ENCODE results near the gene COX7B.
"Not testable (repeated sequence)": the region's sequence is repeated elsewhere in the genome, so short reads cannot be mapped to it uniquely, and the experiment has no call there.

Gene COX7B, protein sequence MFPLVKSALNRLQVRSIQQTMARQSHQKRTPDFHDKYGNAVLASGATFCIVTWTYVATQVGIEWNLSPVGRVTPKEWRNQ

DNA sequence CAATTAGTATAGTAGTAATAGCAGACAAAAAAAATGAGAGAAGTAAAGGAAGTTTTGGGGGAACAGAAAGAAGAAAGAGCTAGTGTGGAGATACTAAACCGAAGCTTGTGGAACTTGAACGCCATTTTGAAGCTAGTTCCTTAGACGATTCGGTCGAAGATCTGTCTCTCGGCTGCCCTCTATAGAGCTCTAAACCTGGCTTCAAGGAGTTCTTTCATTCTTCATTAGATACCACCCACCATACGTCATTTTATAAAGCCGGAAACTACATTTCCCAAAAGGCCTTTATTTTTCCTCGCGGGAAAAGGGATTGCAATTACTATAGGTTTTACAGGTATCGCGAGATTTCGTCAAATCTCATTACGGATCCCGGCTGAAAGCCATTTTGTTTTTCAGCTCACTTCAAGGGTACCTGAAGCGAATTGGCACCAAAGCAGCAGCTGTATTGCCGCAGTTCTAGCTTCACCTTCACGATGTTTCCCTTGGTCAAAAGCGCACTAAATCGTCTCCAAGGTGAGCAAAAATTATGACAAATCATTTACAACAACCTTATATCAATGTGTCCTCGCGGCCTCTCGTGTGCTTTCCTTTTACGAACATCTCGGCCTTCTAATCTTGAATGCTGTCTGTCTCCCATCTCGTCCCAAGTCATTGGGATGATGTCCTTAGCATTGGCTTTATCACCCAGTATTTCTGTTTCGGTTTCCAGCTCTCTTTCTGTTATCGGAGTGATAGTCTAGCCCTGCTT, at the start of gene COX7B:
COX7B (plus strand) TSS at position 388 of the 748 bp plus-strand sequence; CDS start at position 474, 86 bp downstream.
- peak; percentile 96 for DNase-seq (ENCODE audit: low read depth)

DNA sequence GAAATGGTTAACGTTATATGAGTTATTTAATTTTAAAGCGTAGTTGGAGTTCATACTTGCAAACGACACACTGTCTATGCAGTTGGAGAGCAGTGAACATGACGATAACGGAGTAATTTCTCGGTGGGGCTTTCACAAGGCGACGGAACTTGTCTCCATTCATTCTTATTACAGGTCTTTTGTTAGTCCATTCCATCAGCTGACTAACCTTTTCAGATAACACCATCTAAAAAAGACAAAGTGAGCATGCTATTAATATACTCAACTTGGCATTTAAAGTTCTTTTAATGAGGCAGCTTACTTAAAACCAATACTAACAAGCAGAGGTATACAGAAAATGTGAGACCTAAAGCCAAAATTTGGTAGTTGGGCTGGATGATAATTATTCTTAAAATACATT, 23.9 kb upstream of the COX7B start:
- no peak for DNase-seq (ENCODE audit: low read depth)

DNA sequence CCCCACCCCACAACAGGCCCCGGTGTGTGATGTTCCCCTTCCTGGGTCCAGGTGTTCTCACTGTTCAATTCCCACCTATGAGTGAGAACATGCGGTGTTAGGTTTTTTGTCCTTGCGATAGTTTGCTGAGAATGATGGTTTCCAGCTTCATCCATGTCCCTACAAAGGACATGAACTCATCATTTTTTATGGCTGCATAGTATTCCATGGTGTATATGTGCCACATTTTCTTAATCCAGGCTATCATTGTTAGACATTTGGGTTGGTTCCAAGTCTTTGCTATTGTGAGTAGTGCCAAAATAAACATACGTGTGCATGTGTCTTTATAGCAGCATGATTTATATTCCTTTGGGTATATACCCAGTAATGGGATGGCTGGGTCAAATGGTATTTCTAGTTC, 17.9 kb upstream of the COX7B start:
- DNase-seq (ENCODE audit: low read depth), result not testable (repeated sequence)

DNA sequence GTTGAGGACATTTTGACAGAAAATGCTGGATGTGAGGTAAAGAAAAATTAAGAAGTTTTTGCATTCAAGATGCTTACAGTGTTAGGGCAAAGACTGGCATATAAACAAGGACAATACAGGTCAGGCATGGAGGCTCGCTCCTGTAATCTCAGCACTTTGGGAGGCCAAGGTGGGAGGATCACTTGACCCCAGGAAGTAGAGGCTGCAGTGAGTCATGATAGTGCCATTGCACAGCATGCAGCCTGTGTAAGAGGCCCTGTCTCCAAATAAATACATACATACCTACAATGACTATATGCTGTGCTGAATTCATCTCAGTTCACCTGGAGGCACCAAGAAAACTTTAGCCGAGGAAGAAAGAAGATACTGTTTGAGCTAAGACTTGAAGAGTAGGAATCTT, 6.4 kb upstream of the COX7B start:
- no peak for DNase-seq (ENCODE audit: low read depth)

DNA sequence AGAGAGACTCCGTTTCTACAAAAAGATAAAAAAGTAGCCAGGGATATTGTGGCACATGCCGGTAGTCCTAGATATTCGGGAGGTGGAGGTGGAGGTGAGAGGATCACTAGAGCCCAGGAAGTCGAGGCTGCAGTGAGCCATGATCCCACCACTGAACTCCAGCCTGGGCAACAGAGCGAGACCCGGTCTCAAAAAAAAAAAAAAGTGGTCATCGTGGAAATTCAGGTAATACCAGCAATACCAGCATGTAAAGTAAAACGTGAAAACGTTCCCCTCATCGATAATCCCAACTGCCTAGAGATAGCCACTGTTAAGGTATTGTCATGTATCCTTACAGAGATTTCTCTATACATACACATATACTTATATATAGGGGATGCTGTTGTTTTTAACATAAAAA, 5.6 kb upstream of the COX7B start:
- no peak for DNase-seq (ENCODE audit: low read depth)

DNA sequence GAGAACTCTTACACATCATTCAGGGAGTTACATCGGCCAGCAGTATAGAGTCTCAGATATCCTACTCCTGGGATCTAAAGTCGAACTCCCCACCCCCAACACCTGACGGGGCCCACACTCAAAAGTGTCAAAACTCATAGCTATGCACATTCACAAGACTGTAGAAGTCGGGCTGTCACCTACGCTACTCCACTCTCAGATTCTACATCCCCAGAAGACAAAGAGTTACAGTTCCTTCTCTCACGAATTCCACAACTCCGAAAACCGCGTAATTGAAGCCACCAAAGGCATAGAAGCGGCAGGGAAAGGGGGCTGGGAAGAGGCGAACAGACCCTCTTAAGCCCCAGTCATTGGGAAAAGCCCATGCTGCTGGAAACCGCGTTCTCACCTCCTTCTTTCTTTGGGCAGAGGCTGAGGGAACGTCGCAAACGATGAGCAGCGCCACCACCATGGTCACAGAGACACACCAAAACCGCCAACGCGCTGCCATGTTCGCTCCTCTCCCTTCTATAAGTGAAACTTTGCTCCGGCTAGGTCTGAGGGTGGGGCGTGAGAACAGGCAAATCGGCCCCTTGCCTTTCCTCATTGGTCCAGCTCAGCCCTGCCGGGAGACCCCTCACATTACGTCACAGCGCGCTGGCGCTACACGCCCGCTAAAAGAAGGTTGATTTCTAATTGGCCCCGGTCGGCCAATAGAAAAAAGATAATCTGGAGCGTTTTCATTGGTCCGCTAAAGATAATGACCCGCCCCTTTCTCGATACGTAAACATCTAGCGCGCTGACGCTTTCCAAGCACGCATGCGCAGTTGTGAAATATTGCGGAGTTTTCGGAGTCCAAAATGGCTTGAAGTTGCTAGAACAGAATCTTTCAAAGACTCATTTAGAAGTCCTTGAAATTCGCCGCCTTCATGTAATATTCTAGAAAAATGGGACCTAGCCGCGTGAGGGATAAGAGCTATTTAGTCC, 4.1 kb upstream of the COX7B start, which contains the start of gene MAGT1:
MAGT1 (minus strand) TSS at position 515 of the 966 bp plus-strand sequence; CDS start at position 490, 25 bp downstream.
- DNase-seq (ENCODE audit: low read depth), result peak; percentile 97

DNA sequence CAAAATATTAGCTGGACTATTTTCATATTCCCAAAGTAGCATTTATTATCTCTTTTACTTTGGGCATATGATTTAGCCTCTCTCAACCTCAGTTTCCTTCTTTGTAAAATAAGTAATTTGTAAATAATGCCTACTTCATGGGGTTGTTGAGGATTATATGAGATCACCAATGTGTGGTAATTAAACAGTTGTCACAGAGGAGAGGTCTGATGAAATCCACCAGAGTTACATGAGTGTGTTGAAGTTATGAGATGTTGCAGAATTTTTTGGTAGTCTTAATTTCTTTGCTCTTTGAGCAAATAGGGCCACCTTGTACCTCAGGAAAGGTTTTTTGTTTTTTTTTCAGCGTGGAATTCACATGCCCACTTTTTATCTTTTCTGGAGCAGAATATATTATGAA, 1.4 kb downstream of the COX7B start:
- peak; percentile 6 for DNase-seq (ENCODE audit: low read depth)

DNA sequence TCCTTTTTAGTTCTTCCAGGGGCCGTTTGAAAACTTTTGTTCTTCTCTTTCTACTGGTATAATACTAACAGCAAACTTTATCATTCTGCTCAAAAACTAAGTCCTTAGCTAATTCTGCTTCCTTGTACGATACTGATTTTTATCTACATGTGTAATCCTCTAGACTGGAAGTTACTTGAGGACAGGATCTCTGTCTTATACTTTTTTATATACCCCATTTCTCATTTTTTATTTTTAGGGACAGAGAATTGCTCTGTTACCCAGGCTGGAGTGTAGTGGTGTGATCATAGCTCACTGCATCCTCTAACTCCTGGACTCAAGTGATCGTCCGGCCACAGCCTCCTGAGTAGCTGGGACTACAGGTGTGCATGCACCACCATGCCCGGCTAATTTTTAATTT, 2.2 kb downstream of the COX7B start:
- no peak for DNase-seq (ENCODE audit: low read depth)

DNA sequence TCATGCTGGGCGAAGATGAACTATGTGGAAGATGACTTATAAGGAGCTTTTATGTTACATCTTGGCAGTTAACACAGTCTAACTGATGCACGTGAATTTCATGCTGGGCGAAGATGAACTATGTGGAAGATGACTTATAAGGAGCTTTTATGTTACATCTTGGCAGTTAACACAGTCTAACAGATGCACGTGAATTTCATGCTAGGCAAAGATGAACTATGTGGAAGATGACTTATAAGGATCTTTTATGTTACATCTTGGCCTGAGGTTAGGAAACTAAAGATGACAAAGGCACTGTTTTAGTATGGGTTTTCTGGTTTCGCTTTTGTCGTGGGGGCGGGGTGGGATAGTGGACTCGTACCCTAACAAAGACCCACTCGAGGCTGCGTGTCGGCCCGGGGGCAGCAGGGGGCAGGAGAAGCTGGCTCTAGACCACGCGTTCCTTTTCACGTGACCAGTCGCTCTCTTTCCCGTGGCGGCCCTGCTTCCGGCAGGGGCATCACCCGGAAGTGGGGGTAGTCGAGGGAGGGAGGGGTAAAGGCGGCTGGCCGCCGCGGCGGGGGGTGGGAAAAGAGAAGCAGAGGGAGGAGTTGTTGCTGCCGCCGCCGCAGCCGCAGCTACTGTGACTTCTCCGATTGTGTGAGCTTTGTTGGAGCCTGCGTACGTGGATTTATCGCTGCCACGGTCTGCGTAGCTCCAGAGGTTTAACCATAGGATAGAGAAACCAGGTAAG, 11.0 kb downstream of the COX7B start, which contains the start of gene ATP7A:
ATP7A (plus strand) TSS at position 586 of the 733 bp plus-strand sequence. CDS start 60,949 bp downstream, outside the sequence.
- peak; percentile 91 for DNase-seq (ENCODE audit: low read depth)

DNA sequence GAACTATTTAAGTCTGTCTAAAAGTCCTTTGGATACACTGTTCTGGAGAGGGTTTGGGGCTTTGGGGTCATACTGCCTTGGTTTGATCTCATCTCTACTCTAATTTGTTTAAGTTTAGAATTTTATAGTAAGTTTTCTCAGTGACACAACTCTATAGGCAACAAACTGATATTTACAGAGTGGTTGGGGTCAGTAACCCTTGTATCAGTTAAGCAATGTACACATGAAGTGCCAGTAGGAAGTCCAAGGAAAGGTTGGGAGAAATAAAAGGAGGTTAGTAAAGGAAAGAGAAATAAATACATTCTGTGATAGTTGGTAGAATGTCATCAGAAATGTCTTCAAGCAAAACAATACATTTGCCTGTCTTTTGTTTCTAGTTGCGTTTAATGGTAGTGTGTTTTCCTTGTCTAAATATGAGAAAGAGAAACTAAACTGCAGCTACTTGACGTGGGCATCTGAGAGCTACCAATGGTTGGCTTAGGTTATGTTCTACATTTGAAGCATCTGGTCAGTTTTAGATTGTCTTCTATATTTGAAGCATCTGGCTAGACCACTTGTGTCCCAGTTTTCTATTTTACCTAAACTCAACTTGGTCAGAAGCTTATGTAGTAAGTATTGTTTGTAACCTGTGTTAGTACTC, 18.1 kb downstream of the COX7B start:
- no peak for DNase-seq (ENCODE audit: low read depth)

DNA sequence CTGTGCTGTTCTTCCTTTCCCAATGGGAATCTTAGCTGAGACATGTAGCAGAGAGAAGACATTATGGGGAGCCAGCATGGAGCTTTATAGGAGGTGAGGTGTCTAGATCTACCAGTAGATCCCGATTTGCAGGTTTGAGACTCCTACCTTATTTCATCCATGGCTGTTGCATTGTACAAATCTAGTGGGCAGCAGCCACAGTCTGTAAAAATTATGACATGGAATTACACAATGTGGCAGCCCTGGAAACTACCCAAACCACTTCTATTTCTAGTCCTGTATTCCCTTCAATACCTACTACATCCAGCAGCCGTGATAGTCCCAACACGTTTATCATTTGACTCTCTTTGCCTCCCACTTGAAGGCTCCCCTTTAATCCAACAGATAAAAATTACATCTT, 19.3 kb downstream of the COX7B start:
- peak; percentile 21 for DNase-seq (ENCODE audit: low read depth)

DNA sequence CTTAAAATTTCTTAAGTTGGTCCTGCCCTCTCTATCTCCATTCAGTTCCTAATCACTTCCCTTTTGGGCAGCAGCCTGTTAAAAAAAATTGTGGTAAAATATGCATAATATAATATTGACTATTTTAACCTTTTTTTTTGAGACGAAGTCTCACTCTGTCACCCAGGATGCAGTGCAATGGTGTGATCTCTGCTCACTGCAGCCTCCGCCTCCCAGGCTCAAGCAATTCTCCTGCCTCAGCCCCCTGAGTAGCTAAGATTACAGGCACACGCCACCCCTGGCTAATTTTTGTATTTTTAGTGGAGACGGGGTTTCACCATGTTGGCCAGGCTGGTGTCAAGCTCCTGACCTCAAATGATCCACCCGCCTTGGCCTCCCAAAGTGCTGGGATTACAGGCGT, 20.1 kb downstream of the COX7B start:
- DNase-seq (ENCODE audit: low read depth), result not testable (repeated sequence)

DNA sequence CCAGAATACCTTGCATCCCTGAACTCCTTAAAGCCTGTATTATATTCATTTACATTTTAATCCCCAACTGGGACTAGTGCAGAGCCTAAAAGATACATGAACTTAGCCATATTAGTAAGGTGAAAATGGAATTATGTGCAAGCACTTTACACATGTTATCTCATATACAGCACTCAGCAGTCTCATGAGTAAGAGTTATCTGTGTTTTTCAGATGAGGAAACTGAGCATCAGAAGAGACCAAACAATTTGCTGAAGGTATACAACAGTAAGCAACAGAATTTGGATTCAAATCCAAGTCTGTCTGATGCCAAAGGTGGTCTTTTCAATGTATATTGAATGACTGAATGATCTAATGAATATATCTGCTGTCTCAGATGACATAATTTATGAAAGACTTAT, 23.5 kb downstream of the COX7B start:
- DNase-seq (ENCODE audit: low read depth), result no peak

DNA sequence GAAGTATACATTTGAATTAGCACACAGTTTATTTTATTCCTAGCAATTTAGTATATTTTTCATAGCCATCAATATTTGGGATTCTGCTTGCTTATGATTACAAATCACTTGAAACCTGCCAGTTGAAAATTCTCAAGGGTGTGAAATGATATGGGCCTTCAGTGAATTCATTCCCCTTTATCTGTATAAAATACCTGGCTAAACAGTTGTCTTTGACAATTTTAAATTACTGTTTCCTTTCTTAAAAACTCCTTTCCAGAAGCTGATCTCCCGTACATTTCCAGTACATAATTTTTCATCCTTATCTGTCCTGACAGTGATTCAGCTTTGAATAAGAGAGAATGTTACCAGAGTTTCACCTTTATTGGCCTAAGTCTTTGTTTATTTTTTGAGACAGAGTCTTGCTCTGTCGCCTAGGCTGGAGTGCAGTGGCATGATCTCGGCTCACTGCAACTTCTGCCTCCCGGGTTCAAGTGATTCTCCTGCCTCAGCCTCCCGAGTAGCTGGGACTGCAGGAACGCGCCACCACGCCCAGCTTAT, 25.1 kb downstream of the COX7B start:
- no peak for DNase-seq (ENCODE audit: low read depth)

DNA sequence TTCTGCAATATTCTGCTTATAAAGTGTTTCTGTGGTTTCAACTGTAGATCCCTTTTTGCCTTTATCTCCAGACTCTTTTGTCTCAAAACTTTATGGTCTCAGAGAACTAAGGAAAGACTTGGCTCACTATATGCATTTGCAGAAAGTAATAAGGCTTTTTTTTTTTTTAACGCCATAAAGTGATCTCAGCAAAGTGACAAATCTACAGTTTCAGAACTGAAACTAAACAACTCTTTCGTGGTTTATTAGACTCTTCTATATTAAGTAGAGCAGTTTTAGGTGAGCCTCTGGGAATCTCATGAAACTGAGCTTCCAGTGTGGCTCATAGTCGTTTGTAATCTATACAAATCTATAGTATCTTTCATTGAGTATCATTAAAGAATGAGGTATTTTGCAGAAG, 26.5 kb downstream of the COX7B start:
- DNase-seq (ENCODE audit: low read depth), result no peak

DNA sequence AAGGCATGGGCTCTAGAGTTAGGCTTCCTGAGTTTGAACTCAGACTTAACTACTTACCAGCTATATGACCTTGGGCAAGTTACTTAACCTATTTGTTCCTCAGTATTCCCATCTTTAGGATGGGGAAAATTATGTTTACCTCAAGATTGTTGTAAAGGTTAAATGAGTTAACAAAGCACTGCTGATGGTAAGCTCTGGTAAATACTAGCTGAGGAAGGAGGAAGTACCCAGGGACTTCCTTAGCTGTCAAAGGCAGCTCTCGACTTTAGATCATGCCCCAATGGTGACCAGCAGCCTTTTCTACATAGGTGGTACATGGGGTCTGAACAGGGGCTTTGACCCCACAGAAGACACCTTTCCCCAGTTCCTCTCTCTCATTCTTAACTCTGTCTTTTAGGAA, 31.3 kb downstream of the COX7B start:
- no peak for DNase-seq (ENCODE audit: low read depth)

DNA sequence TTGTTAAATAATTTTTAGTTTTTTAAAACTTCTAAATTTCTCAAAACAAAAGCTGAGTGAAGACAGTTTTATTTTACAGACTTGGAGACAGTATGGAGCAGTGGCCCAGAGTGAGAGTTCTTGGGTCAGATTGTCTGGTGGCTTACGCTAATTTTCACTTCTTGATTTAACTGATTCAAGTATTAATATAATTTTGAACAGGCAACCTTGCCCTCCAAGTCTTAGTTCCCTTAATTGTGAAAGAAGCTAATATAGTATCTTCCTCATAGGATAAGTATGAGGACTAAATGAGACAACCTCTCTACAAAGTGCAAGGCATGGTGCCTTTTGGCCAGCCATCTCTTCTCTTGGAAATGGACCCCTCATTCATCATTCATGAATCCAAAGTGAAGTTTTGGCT, 36.6 kb downstream of the COX7B start:
- no peak for DNase-seq (ENCODE audit: low read depth)

DNA sequence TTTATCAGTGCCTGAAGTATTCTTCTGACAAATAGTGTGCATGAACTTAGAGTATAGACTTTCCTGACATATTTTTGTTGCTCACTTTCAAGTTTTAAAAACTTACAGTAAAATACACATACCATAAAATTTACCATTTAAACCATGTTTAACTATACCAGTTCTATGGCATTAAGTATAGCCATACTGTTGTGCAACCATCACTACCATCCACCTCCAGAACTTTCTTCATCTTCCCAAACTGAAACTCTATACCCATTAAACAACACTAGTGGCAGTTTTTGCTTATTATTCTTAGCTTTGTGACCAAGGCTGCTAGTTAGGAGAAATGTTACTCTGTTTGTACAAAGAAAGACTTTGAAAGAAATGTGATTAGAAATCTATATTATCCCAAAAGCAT, 37.0 kb downstream of the COX7B start:
- DNase-seq (ENCODE audit: low read depth), result no peak

DNA sequence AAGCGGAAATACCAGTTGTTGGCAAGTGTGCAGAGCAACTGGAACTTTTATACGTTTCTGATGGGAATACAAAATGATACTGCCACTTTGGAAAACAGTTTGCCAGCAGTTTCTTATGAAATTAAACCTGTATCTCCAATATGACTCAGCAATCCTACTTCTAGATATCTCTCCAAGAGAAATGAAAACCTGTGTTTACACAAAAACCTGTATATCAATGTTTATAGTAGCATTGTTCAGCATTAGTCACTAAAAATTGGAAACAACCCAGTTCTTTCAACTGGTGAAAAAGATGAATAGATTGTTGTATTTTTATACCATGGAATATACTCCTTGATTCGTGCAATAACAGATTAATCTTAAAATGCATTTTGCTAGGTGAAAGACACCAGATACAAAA, 38.0 kb downstream of the COX7B start:
- DNase-seq (ENCODE audit: low read depth), result peak; percentile 13

DNA sequence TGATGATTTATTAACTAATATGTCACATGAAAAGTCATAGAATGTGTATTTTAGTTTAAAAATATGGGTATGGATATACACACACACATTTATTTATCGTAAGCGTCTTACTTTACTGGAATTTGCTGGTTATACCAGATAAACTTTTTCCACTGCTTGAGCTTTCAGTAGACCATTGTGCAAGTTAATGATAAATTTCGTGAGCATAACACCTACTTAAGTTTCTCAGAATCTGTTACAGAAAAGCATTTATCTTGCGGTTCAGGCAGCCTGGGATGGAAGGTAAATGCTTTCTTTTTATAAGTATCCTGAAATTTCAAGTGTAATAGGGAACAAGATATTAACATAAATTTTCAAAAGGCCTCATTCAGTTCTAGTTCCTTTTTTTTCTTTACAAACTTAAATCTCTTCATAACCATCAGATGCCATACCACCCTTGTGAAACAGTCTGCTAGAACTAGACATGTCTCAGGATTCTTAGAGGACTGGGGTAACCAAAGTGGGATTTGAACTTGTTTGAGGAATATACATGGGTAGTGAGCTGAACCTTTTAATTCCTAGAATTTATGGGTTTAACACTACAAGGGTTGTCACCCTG, 38.9 kb downstream of the COX7B start:
- DNase-seq (ENCODE audit: low read depth), result no peak

DNA sequence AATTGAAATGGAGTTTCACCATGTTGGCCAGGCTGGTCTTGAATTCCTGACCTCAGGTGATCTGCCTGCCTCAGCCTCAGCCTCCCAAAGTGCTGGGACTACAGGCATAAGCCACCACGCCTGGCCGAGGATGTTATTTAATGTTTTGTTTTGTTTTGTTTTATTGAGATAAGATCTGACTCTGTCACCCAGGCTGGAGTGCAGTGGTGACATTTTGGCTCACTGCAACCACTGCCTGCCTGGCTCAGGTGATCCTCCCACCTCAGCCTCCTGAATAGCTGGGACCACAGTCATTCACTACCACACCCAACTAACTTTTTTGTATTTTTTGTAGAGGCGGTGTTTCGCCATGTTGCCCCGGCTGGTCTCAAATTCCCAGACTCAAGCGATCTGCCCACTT, 45.8 kb downstream of the COX7B start:
- DNase-seq (ENCODE audit: low read depth), result not testable (repeated sequence)

Measured in EH (cell line).